ENCODE measurements around the gene SLC6A6.

Gene SLC6A6

DNA sequence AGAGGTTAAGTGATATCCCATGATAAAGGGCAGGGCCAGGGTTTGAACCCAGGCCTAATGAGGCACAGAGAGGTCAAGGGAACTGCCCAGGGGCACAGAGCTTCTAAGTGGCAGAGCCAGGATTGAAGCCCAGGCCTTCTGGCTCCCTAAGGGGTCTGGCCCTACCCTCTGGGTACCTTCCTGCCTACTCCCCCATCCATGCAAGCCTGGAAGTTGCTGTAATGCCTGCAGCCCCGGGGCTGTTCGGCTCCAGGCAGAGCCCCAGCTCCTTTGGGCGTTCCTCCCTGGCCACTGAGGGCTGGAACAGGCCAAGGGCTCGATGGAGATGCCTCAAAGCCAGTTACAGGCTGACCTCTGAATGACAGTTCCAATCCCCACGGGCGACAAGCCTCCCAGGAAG is 133.2 kb downstream of the SLC6A6 start:
- in situ Hi-C loops (cut with MboI; ENCODE audit: low sequenced_read_pairs): no loop called here

DNA sequence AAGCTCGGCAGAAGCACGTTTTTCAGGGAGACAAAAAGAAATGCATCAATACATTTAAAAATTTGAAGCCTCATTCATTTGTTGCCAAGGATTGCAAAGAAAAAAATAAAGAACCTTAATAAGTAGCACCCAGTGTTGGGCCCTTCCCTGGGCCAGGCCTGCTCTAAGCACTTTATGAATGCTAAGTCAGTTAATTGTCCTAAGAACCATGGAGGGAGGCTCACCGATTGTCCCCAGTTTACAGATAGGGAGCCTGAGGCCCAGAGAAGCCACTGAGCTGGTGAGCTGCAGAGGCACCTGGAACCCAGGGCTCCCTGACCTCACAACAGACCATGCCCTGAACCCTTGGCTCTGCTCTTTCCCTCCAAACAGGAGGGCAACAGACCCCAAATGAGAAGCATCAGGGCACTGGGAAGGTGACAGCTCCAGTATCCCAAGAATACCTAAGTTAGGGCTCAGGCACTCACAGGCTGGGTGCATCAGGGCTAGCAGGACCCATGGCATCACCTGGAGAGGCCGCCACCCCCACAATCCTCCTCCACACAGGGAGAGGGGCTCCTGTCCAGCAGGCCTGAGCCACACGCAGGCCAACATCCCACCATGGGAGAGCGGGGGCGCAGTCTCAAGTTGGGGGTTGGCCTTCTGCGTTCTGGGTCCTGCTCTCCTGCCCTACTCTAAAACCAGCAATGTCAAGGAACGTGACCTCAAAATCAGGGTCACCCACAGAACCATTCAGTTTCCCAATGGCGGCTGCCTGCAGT is 133.8 kb downstream of the SLC6A6 start:
- in situ Hi-C loops (cut with MboI; ENCODE audit: low sequenced_read_pairs): no loop called here

DNA sequence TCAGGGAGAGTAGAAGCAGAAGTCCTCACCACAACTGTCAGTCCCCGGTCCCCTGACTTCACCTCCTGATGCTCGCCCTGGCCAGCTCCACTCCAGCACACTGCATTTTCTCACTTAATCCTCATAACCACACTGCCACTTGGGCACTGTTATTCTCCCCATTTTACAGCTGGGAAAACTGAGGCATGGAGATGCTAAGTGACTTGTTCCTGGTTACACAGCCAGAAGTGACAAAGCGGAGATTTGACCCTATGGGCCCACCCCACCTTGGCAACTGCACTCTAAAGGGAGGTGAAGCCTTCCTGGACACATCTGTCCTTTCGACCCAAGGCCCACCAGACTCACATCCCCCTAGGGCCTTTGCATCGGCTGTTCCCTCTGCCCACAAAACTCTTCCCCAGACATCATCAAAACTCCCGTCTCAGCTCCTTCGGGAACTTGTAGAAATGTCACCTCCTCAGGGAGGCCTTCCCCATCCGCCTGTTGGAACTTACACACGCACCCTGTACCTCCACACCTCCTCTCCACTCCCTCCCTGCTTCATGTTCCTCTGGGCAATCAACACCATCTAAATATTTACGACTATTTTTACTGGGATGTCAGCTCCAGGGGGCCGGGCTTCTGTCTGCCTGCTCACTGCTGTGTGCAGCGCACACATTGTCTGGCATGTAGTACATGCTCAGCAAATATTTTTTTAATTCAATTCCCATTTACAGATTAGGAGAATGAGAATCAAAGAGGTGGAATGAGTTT is 134.6 kb downstream of the SLC6A6 start:
- in situ Hi-C loops (cut with MboI; ENCODE audit: low sequenced_read_pairs): no loop called here

DNA sequence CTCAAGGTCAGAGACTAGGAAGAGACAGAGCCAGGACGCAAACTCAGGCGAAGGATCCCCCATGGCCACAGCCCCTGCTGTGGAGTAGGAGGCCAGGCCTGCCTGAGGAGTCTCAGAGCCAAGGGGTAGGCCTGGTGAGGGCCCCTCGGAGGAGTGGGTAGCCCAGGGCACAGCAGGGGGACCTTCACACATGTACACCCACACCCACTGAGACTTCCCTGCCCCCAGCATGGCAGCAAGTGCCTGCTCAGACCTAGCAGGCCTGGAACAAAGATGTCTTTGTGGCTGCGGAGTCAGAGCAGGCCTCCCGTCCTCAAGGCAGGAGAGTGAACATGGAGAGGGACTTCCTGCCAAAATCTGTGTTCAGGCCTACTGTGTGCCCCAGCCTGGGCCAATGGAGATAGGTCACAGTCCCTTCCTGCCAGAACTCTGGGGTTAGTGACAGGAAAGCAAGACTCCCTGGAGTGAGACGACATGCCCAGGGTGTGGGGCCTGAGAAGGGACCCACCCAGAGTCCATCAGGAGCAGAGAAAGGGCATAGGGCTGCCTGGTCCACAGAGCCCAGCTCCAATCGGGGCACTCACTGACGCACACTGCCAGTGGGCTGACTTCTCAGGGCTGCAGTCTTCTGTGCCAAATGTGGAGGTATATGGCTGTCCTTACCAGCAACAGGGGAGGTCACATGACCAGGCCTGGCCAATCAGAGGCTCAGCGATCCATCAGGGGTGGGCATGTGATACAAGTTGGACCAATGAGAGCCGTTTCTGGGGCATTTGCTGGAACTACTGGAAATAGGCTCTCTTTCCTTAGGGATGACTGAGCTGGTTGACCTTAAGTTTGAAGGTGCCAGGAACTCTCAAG is 135.4 kb downstream of the SLC6A6 start:
- in situ Hi-C loops (cut with MboI; ENCODE audit: low sequenced_read_pairs): no loop called here

DNA sequence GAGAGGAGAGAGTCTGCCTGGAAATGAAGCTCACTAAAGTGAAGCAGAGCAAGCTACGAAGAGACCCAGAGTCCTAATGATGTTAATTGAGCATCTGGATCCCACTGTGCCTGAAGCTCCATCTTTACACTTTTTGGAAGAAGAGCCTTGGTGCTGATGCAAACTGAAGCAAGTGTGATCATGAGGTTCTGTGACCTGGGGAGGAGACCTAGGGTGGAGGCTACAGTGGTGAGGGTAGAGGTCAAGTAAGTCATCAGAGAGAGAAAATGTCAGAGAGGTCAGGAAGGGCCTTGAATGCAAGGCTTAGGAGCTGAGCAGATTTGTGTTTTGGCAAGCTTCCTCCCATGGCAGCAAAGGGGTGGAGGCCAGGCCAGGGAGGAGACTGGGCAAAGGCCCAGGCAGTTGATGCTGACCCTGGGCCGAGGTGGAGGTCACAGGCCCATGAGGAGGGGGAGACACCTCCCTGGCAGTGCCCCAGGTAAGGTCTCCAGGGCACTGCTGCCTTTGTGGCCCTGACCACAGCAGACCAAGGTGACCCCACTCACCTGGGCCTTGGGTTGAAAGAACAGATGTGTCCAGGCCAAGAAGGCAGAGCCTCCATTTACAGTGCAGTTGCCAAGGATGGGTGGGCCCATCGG is 136.2 kb downstream of the SLC6A6 start:
- in situ Hi-C loops (cut with MboI; ENCODE audit: low sequenced_read_pairs): no loop called here

Measured in hTERT RPE-1 (cell line).